ENCODE results near the gene CHRDL2.
"Not testable (repeated sequence)": the region's sequence is repeated elsewhere in the genome, so short reads cannot be mapped to it uniquely, and the experiment has no call there.

CHRDL2 gene

DNA sequence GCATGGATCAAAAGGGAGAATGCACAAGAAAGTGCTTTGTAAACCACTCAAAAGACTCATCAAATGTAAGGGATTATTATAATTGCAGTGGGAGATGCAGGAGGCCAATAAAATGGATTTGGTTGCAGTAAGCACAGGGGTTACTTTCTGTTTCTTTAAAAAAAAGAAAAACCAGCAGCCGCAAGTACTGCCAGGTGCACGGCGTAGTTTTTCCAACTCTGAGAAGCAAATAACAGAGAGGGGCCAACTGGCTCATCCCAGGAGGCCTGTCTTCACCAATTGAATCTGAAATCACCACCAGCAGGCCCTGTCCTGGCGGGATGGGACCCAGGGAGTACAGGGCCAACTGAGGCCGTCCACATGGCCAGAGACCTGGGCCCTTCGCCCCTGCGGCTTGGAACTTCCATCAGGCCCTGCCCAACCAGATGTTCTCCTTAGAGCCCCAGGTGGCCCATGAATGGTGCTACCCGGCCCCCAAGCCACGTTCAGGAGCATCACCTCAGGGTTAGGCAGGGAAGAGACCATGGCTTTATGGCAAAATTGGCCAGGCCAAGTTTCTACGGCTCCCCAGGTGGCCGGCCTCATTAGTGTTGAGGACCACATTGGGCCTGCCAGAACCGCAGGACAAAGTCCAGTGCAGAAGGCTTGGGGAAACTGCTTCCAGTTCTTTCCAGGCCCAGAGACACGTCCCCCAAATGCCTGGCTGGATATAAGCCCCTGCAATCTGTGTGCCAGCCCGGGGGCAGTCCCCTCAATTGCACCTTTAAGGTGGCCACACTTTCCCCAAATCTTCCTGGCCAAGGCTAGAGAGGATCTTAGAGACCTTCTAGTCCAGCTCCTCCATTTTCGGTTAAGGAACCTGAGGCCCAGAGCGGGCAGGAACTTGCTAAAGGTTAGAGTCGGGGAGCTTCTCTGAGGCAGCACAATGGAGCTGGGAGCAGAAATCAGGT, 61.7 kb downstream of the CHRDL2 start:
- no peak for DNase-seq (ENCODE audit: low spot score)

GRCh38 chr11:74663315-74663714, 67.9 kb downstream of the CHRDL2 start:
- no peak for DNase-seq (ENCODE audit: low spot score)

DNA sequence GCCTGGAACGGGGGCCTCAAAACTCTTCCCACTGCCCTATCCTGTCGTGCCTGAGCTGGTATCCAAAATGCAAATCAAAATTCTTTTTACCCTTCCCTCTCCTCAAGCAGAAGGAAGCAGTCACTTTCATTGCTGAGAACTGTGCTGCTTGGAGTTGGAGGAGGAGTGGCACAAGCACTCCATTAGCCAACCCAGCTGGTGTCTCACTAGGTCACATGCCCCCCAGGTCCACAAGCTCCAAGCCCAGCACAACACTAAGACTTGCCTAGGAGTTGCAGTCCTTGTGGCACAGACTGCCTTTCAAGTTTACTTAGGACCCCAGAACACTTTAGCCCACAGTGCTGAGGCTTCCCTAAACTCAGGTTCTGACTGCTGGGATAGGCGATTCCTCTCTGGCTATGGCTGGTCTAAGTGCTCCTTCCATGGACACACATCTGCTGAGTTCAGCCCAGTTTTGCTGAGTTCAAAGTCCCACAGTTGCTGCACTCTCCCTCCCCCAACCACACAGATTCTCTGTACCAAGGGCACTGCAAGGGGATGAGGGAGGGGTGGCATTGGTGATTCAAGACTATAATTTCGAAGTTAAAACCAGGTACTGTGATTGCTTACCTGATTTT, 68.6 kb downstream of the CHRDL2 start:
- no peak for DNase-seq (ENCODE audit: low spot score)

DNA sequence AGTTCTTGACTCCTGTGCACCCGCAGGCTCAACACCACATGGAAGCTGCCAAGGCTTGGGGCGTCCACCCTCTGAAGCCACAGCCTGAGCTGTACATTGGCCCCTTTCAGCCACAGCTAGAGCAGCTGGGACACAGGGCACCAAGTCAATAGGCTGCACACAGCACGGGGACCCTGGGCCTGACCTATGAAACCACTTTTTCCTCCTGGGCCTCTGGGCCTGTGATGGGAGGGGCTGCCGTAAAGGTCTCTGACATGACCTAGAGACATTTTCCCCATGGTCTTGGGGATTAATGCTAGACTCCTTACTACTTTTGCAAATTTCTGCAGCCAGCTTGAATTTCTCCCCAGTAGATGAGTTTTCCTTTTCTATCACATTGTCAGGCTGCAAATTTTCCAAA, 72.1 kb downstream of the CHRDL2 start:
- DNase-seq (ENCODE audit: low spot score): not testable (repeated sequence)

DNA sequence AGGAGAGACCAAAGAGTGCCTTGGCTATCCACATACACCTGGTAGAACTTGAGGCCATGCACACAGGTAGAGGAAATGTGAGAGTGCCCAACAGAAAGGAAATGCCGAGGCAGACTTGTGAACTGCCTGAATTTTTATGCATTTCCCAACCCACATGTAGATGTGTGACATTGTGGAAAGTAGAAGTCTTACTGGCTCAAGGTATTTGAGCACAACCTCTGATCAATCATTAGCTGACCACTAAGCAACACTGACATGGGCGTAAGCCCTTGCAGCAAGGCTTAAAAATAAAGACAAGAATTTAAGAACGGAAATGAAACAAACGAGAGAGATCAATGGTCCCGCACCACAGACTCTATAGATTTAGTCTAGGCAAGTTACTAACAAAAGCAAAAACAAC, 76.2 kb downstream of the CHRDL2 start:
- no peak for DNase-seq (ENCODE audit: low spot score)

DNA sequence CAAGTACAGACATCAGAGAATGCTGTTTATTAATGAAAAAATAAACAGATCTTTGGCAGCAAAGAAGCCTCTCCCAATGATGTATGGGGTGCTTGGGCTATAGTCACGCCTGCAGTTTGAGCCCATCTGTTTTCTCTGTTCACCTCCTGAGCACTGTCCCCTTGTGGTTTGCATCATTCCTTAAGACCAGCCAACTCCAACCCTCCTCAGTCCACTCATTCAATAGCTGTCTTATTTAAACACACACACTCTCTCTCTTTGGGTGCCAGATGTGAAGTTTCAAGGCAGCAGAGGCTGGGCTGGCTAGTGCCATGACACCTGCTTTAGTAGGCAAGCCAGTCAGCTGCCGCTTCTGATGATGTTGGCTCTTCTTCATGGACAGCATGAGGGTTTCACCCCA, 80.7 kb downstream of the CHRDL2 start:
- DNase-seq (ENCODE audit: low spot score): no peak

GRCh38 chr11:74648894-74649293, 82.3 kb downstream of the CHRDL2 start:
- no peak for DNase-seq (ENCODE audit: low spot score)

DNA sequence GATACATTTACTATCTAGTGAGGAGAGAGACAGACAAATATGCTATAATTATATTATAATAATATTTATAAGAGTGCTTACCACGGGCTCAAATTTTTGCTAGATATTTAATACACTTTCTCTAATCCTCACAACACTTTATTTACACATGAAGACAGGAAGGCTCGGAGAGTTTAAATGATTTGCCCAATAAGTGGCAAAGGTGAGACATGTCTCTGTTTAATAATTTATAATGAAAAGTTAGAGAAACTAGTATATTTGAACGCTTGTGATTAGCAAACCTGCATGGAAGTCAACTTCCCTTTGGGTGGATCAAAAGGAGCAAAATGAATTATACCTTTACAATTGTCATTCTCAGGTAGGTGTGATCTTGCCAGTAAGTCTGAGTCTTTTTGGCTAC, 83.4 kb downstream of the CHRDL2 start:
- DNase-seq (ENCODE audit: low spot score): no peak

DNA sequence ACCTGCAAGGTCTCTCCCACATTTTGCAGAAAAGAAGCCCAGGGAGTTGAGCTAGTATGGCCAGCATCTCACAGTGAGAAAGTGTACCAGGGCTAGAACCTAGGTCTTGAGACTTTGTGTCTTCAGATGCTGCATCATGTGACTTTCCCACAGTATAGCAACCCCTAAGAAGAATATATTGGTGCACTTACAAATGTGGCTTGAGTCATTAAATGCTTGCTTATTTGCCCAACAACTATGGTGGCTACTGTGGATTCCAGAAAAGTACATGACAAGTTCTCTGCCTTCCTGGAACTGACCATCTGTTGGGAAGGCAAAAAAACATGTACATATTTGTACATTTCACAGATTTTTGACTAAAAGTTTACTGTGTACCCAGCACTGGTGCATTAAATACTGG, 83.8 kb downstream of the CHRDL2 start:
- DNase-seq (ENCODE audit: low spot score): no peak

- DNase-seq (ENCODE audit: low spot score): no peak
Measured at GRCh38 chr11:74646954-74647353, 84.3 kb downstream of the CHRDL2 start.

All from hepatic stellate cell (primary cell).